Measurements from ENCODE around the gene SH2D7.

SH2D7 gene

DNA sequence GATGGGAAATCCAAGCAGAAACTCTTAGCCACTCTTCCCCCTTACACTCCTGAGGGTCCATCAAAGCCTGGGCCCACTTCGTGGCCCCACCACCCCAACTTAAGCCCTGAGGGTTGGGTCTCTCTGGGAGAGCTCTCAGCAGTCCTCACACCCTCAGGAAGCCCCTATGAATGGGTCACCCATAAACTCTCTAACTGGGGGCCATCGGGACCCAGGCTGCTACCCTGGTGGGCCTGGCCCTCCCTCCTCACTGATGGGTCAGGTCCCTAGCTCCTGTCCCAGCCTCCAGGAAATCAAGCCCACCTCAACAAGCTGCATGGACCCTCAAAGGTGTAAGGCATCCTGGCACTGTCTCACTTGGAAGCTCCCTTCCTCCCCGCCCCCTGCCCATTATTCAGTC is 19.4 kb downstream of the SH2D7 start:
- H3K4me3 ChIP-seq (ENCODE audit: control insufficient read depth, low read depth, low read length), result no peak overlapping the region
- TF ChIP-seq, protein P1, sequence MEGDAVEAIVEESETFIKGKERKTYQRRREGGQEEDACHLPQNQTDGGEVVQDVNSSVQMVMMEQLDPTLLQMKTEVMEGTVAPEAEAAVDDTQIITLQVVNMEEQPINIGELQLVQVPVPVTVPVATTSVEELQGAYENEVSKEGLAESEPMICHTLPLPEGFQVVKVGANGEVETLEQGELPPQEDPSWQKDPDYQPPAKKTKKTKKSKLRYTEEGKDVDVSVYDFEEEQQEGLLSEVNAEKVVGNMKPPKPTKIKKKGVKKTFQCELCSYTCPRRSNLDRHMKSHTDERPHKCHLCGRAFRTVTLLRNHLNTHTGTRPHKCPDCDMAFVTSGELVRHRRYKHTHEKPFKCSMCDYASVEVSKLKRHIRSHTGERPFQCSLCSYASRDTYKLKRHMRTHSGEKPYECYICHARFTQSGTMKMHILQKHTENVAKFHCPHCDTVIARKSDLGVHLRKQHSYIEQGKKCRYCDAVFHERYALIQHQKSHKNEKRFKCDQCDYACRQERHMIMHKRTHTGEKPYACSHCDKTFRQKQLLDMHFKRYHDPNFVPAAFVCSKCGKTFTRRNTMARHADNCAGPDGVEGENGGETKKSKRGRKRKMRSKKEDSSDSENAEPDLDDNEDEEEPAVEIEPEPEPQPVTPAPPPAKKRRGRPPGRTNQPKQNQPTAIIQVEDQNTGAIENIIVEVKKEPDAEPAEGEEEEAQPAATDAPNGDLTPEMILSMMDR (conservative IDR thresholded peaks at IDR 0.05; ENCODE audit: control insufficient read depth, insufficient read depth, low read depth, low read length), result no peak
- DNase-seq (ENCODE audit: low read depth), result no peak

DNA sequence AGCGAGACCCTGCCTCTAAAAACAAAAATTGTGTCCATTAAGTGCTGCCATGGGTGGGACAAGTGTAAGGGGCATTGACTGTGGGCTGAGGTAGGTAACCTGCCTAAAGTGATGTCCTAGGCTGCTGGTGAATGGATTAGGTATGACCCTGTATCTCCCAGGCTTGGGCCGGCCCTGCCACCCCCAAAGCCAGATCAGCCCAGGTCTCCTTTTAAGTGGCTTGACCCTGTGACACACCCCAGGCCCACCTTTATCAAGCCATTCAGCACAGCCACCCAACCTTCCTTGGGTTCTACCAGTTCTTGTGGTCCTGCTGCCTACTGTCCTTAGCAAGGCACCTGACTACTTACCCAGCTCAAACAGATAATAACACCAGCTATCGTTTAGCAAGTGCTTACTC is 20.2 kb downstream of the SH2D7 start:
- TF ChIP-seq, protein P1 (conservative IDR thresholded peaks at IDR 0.05; ENCODE audit: control insufficient read depth, insufficient read depth, low read depth, low read length), result no peak
- no peak for DNase-seq (ENCODE audit: low read depth)
- H3K4me3 ChIP-seq (ENCODE audit: control insufficient read depth, low read depth, low read length), result no peak overlapping the region

DNA sequence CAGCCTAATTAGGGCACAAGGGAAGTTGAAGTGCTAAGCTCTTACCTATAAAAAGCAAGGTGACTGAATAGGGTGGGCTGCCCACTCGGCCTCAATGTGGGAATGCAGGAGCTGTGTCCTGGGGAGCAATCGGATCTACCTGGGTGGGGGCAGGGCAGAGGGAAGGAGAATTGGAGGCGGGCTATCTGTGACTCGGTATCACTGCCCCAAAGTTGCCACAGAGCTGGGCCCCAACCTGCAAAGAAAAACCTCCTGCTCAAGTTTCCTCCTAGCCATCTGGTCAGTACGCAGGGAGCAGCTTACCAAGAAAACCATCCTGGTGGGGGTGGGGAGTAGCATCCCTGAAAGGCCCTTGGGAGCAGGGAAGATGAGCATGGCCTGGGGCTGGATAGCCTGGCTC is 28.2 kb downstream of the SH2D7 start:
- H3K4me3 ChIP-seq (ENCODE audit: control insufficient read depth, low read depth, low read length), result no peak overlapping the region
- no peak for DNase-seq (ENCODE audit: low read depth)
- TF ChIP-seq, protein P1 (conservative IDR thresholded peaks at IDR 0.05; ENCODE audit: control insufficient read depth, insufficient read depth, low read depth, low read length), result no peak

DNA sequence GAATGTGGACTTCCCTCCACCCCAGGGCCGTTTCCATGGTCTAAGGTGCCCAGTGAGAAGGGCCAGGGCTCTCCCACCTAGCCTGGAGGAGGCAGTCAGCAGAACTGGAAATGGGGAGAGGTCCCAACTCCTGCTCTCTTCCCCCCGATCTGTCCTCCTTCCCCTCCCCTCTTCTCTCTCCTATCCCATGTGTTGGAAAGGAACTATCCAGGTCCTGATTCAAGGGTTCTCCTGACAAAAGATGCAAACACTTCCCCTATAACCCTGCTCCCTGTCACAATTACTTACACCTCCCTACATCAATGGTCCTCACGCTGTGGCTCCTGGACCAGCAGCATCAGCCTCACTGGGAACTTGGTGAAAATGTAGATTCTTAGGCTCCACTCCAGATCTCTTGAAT is 32.9 kb downstream of the SH2D7 start:
- DNase-seq (ENCODE audit: low read depth), result no peak
- H3K4me3 ChIP-seq (ENCODE audit: control insufficient read depth, low read depth, low read length), result no peak overlapping the region
- TF ChIP-seq, protein P1 (conservative IDR thresholded peaks at IDR 0.05; ENCODE audit: control insufficient read depth, insufficient read depth, low read depth, low read length), result no peak

DNA sequence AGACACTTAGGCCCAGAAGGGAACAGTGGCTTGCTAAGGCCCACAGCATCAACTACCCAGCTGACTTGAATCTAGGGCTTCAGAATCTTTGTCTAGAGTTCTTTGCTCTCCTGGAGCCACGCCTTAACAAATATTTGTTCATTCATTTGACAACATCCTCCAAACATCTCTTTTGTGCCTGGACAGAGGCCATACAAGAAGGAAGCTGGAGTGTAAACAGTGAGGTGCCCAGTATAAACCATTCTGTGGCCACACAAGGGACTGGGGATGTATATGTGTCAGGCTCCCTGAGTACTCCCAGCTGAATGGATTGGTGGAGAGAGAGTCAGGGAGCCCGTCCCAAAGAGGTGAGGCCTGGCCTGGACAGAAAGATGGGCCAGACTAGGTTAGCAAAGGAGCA is 35.5 kb downstream of the SH2D7 start:
- no peak overlapping the region for H3K4me3 ChIP-seq (ENCODE audit: control insufficient read depth, low read depth, low read length)
- no peak for DNase-seq (ENCODE audit: low read depth)
- TF ChIP-seq, protein P1 (conservative IDR thresholded peaks at IDR 0.05; ENCODE audit: control insufficient read depth, insufficient read depth, low read depth, low read length), result no peak

DNA sequence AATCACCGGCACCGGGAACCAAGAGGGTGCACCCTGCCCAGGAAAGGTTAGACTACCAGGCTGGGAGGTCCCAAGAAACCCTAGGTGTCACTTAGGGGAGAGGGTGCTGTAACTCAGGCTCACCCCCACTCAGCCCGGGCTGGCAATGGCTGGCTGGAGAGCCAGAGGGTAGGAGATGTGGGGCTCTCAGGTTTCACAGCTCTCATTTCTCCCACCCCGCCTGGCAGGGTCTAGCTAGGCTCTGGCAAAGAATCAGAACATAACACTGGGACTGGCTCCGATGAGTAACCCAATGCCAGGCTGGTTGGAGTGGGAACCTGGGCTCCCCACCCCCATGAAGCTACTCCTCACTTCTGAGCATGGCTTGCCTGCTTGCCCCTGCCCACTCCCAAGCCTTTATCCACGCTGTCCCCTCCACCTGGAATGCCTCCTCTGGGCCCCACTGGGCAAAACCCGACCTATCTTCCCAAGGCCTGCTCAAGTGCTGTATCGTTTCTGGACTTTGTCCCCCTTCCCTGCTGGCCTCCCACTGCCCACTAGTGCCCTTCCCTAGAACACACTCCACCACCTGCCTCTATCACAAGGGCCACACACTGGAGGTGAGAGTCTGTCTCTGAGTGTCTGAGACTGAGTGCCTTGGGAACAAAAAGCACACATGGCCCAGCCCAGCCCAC is 36.9 kb downstream of the SH2D7 start:
- TF ChIP-seq, protein P1 (conservative IDR thresholded peaks at IDR 0.05; ENCODE audit: control insufficient read depth, insufficient read depth, low read depth, low read length), result no peak
- no peak for DNase-seq (ENCODE audit: low read depth)
- H3K4me3 ChIP-seq (ENCODE audit: control insufficient read depth, low read depth, low read length), result no peak overlapping the region
